GM12801 (cell line): ENCODE measurements around the gene OR51I1.

Experiments
- TF ChIP-seq, protein P1 (sequence below): IDR thresholded peaks from one replicate; pipeline ENCODE4 v1.5.1; 2011; ENCODE audit warnings: control low read depth; ENCODE audit not compliant: insufficient read length; ENCODE audit errors: extremely low read depth

OR51I1 gene

DNA sequence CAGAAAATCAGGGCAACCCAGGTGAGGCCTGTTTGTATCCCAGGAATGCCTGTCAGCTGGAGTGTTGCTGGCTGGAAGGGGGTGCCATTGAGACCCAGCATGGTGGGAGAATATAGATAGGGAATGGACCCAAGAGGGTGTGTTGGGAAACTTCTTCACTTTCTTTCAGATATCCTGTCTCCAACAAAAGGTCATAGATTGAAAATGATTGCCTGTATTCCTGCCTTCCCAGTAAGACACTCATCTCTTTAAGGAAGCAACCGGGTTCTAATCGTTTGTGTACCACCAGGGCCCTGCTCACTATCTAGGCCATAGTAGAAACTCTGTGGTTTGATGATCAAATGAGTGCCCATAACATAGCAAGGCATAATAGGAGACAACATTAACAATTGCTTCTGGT is at the start of gene OR51I1:
Gene OR51I1, minus strand, starts transcription at position 101 of the 400 bp plus-strand sequence. Its CDS starts 0 bp downstream, at position 101.
- TF ChIP-seq, protein P1, sequence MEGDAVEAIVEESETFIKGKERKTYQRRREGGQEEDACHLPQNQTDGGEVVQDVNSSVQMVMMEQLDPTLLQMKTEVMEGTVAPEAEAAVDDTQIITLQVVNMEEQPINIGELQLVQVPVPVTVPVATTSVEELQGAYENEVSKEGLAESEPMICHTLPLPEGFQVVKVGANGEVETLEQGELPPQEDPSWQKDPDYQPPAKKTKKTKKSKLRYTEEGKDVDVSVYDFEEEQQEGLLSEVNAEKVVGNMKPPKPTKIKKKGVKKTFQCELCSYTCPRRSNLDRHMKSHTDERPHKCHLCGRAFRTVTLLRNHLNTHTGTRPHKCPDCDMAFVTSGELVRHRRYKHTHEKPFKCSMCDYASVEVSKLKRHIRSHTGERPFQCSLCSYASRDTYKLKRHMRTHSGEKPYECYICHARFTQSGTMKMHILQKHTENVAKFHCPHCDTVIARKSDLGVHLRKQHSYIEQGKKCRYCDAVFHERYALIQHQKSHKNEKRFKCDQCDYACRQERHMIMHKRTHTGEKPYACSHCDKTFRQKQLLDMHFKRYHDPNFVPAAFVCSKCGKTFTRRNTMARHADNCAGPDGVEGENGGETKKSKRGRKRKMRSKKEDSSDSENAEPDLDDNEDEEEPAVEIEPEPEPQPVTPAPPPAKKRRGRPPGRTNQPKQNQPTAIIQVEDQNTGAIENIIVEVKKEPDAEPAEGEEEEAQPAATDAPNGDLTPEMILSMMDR, result no peak

GRCh38 chr11:5489576-5490357 is 48.5 kb upstream of the OR51I1 start:
- TF ChIP-seq, protein P1, result no peak

DNA sequence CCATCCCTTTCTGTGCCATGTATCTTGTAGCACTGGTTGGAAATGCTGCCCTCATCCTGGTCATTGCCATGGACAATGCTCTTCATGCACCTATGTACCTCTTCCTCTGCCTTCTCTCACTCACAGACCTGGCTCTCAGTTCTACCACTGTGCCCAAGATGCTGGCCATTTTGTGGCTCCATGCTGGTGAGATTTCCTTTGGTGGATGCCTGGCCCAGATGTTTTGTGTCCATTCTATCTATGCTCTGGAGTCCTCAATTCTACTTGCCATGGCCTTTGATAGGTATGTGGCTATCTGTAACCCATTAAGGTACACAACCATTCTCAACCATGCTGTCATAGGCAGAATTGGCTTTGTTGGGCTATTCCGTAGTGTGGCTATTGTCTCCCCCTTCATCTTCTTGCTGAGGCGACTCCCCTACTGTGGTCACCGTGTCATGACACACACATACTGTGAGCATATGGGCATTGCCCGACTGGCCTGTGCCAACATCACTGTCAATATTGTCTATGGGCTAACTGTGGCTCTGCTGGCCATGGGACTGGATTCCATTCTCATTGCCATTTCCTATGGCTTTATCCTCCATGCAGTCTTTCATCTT is 47.6 kb upstream of the OR51I1 start:
- TF ChIP-seq, protein P1, result no peak

- TF ChIP-seq, protein P1, result no peak
These were observed 47.1 kb upstream of the OR51I1 start, which contains the start of gene OR52D1 for GRCh38 chr11:5488385-5488784. Gene OR52D1, plus strand, starts transcription at chr11:5488685. Its CDS starts 22 bp downstream, at chr11:5488707.

DNA sequence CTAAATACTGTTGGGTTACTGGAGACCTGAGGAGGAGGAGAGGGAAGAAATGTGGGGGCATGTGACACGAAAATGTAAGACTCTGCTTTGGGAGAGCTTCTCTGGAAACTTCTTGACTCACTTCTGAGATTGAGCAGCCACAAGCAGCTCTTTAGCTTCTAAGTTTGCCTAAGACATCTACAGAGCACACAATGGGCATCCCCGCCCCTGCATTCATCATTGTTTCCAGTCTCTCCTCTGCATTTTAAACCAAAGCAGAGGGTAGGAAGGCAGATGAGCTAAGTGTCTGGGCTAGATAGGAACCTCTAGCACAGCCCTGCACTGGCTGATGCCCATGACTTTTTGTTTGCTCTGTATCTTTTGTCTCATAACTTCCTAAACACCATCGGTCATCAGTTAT is 45.1 kb upstream of the OR51I1 start:
- TF ChIP-seq, protein P1, result no peak

- TF ChIP-seq, protein P1, result no peak
These were observed 44.7 kb upstream of the OR51I1 start for GRCh38 chr11:5486003-5486402.

GRCh38 chr11:5476186-5476819 is 35.0 kb upstream of the OR51I1 start:
- TF ChIP-seq, protein P1, result no peak
